Superior temporal gyrus (tissue), 1 donor: Measurements from ENCODE around the gene ARHGEF33.

Experiments used
- DNase-seq: peaks from one replicate; pipeline ENCODE4 v3.0.0-alpha.2; 2016; ENCODE audit errors: extremely low spot score

The ARHGEF33 gene

GRCh38 chr2:38889575-38889974 lies at the start of gene ARHGEF33:
ARHGEF33 (plus strand) TSS chr2:38889875; CDS start chr2:38919448, 29,573 bp downstream.
- DNase-seq = no peak

- no peak for DNase-seq
Observed at GRCh38 chr2:38850045-38850444, 39.6 kb upstream of the ARHGEF33 start.

GRCh38 chr2:38856165-38856564 lies 33.5 kb upstream of the ARHGEF33 start:
- DNase-seq = no peak

GRCh38 chr2:38862476-38862875 lies 27.2 kb upstream of the ARHGEF33 start:
- no peak for DNase-seq

GRCh38 chr2:38863061-38863695 lies 26.5 kb upstream of the ARHGEF33 start:
- no peak for DNase-seq

GRCh38 chr2:38866773-38867443 lies 22.8 kb upstream of the ARHGEF33 start:
- DNase-seq = no peak

- no peak for DNase-seq
Observed at GRCh38 chr2:38871432-38871831, 18.2 kb upstream of the ARHGEF33 start.

GRCh38 chr2:38873763-38874162 lies 15.9 kb upstream of the ARHGEF33 start:
- DNase-seq = no peak

- peak; percentile 29 for DNase-seq
Observed at GRCh38 chr2:38875227-38875575, 14.5 kb upstream of the ARHGEF33 start.

GRCh38 chr2:38875576-38876367 lies 13.9 kb upstream of the ARHGEF33 start, which contains the start of the genes DHX57 and MORN2:
DHX57 (minus strand) TSS chr2:38875934; CDS start chr2:38868405, 7,529 bp downstream.
MORN2 (plus strand) TSS chr2:38875976.
- DNase-seq = peak; percentile 87

GRCh38 chr2:38876407-38876806 lies 13.3 kb upstream of the ARHGEF33 start:
- no peak for DNase-seq

GRCh38 chr2:38886063-38886462 lies 3.6 kb upstream of the ARHGEF33 start:
- DNase-seq = no peak

- DNase-seq = no peak
Observed at GRCh38 chr2:38887347-38887746, 2.3 kb upstream of the ARHGEF33 start.

GRCh38 chr2:38887902-38888554 lies 1.6 kb upstream of the ARHGEF33 start:
- DNase-seq = no peak

- no peak for DNase-seq
Observed at GRCh38 chr2:38889045-38889444, 630 bp upstream of the ARHGEF33 start.

- DNase-seq = no peak
Observed at GRCh38 chr2:38892819-38893218, 3.1 kb downstream of the ARHGEF33 start.

- DNase-seq = no peak
Observed at GRCh38 chr2:38898256-38898655, 8.6 kb downstream of the ARHGEF33 start.

GRCh38 chr2:38900726-38901125 lies 11.1 kb downstream of the ARHGEF33 start:
- no peak for DNase-seq

- DNase-seq = no peak
Observed at GRCh38 chr2:38905251-38905650, 15.6 kb downstream of the ARHGEF33 start.

GRCh38 chr2:38907242-38907641 lies 17.6 kb downstream of the ARHGEF33 start:
- DNase-seq = no peak

- DNase-seq = no peak
Observed at GRCh38 chr2:38907743-38908562, 18.3 kb downstream of the ARHGEF33 start.
